Stimulated activated CD8-positive, alpha-beta memory T cell treated with anti-CD3 and anti-CD28 coated beads, Interleukin-4, amount 100 ng/mL, for 24 hours (primary cell): ENCODE data around the gene ALDH3A2.
"Not testable (repeated sequence)": the region's sequence is repeated elsewhere in the genome, so short reads cannot be mapped to it uniquely, and the experiment has no call there.

Experiments used
- DNase-seq: peaks from one replicate; pipeline ENCODE4 v3.0.0-alpha.2; 2020; ENCODE audit warnings: low read depth

Gene ALDH3A2

GRCh38 chr17:19678581-19679453 is 30.3 kb downstream of the ALDH3A2 start:
- DNase-seq, result no peak

- DNase-seq, result no peak
Observed at GRCh38 chr17:19683117-19683516, 34.6 kb downstream of the ALDH3A2 start.

GRCh38 chr17:19684909-19685580 is 36.5 kb downstream of the ALDH3A2 start:
- DNase-seq, result not testable (repeated sequence)

GRCh38 chr17:19686400-19687090 is 38.0 kb downstream of the ALDH3A2 start:
- no peak for DNase-seq

- DNase-seq, result no peak
Observed at GRCh38 chr17:19702217-19702641, 53.7 kb downstream of the ALDH3A2 start.

- DNase-seq, result no peak
Observed at GRCh38 chr17:19703106-19703827, 54.7 kb downstream of the ALDH3A2 start.

GRCh38 chr17:19703828-19704613 is 55.5 kb downstream of the ALDH3A2 start:
- no peak for DNase-seq

- no peak for DNase-seq
Observed at GRCh38 chr17:19705201-19705600, 56.6 kb downstream of the ALDH3A2 start.

- DNase-seq, result no peak
Observed at GRCh38 chr17:19705771-19706770, 57.5 kb downstream of the ALDH3A2 start.

GRCh38 chr17:19706791-19707727 is 58.5 kb downstream of the ALDH3A2 start:
- DNase-seq, result no peak

- no peak for DNase-seq
Observed at GRCh38 chr17:19707728-19708221, 59.2 kb downstream of the ALDH3A2 start.

GRCh38 chr17:19708431-19709175 is 60.1 kb downstream of the ALDH3A2 start:
- DNase-seq, result no peak

- no peak for DNase-seq
Observed at GRCh38 chr17:19709841-19710240, 61.3 kb downstream of the ALDH3A2 start.

- no peak for DNase-seq
Observed at GRCh38 chr17:19712436-19713004, 64.0 kb downstream of the ALDH3A2 start.

- no peak for DNase-seq
Observed at GRCh38 chr17:19713462-19713861, 64.9 kb downstream of the ALDH3A2 start.

- no peak for DNase-seq
Observed at GRCh38 chr17:19713901-19714361, 65.4 kb downstream of the ALDH3A2 start.
